H1 (cell line): ENCODE measurements around the gene CDK7. TPM values are rescaled to one million over a fixed set of nuclear protein-coding genes. Genes with fewer than 3 reads are reported as not detected.

Experiments
- CTCF ChIA-PET: fragments of 300-600 bp; sonication (Branson Sonifier 250); formaldehyde crosslinking; loops from one replicate; lab custom pipeline; 2021; ENCODE audit not compliant: partially characterized antibody; lab: Charles Lee
- POLR2A ChIA-PET: fragments of 300-600 bp; sonication (Branson Sonifier 250); formaldehyde crosslinking; loops from one replicate; lab custom pipeline; 2021; ENCODE audit warnings: inconsistent platforms; ENCODE audit not compliant: partially characterized antibody; lab: Charles Lee
- DNase-seq, 2 experiments: peaks; one replicate each; pipeline versions ENCODE4 v3.0.0 to v3.0.0-alpha.2; 2010 to 2022; ENCODE audit warnings: low spot score in 2 of 2, low read depth in 1 of 2, mixed read lengths in 1 of 2
- FAIRE-seq: peaks from 2 replicates; lab custom pipeline; 2011; peaks lifted over from hg19 to GRCh38; lab: Jason Lieb, UNC
- H2AFZ ChIP-seq: 2 replicates; pipeline ENCODE4 v1.8.1; 2012; ENCODE audit warnings: low read length, inconsistent platforms
- H2AK5ac ChIP-seq: 2 replicates; pipeline ENCODE4 v1.6.1; 2013; ENCODE audit warnings: low read depth, low read length
- H2BK120ac ChIP-seq: replicated peaks from 2 replicates; pipeline ENCODE3; 2013; ENCODE audit warnings: low read depth, low read length, inconsistent platforms
- H2BK12ac ChIP-seq: 2 replicates; pipeline ENCODE4 v1.6.1; 2013; ENCODE audit warnings: low read depth, low read length
- H2BK15ac ChIP-seq: 2 replicates; pipeline ENCODE4 v1.6.1; 2013; ENCODE audit warnings: low read length
- H2BK20ac ChIP-seq: 2 replicates; pipeline ENCODE4 v1.6.1; 2013; ENCODE audit warnings: low read length
- H2BK5ac ChIP-seq: 2 replicates; pipeline ENCODE4 v1.6.1; 2013; ENCODE audit warnings: low read depth, low read length
- H3K14ac ChIP-seq: 2 replicates; pipeline ENCODE4 v1.6.1; 2013; ENCODE audit warnings: inconsistent platforms; ENCODE audit not compliant: insufficient read length
- H3K18ac ChIP-seq: 2 replicates; pipeline ENCODE4 v1.6.1; 2013; ENCODE audit warnings: low read length; ENCODE audit errors: extremely low read depth
- H3K23ac ChIP-seq: 2 replicates; pipeline ENCODE4 v1.6.1; 2013; ENCODE audit warnings: inconsistent platforms; ENCODE audit not compliant: insufficient read length
- H3K23me2 ChIP-seq: 2 replicates; pipeline ENCODE4 v1.6.1; 2013; ENCODE audit warnings: low read depth, low read length
- H3K27ac ChIP-seq: 2 replicates; pipeline ENCODE4 v1.6.1; 2011; ENCODE audit warnings: low read depth, low read length, inconsistent platforms
- H3K27me3 ChIP-seq, 4 experiments: replicated peaks in 1 of 4; 1 replicate in 1 of 4; 2 replicates in 3 of 4; pipeline versions ENCODE4 v1.6.1 to v1.8.1; 2011 to 2013; ENCODE audit warnings: low read length in 3 of 4, mild to moderate bottlenecking in 3 of 4, inconsistent platforms in 2 of 4, mixed read lengths in 2 of 4, moderate library complexity in 1 of 4; ENCODE audit not compliant: control insufficient read depth in 3 of 4, insufficient read depth in 3 of 4; ENCODE audit errors: extremely low read depth in 1 of 4
- H3K36me3 ChIP-seq, 4 experiments: 2 replicates each; pipeline versions ENCODE4 v1.6.1 to v1.8.1; 2011 to 2013; ENCODE audit warnings: mild to moderate bottlenecking in 4 of 4, low read length in 3 of 4, moderate library complexity in 2 of 4, control low read depth in 1 of 4, inconsistent platforms in 1 of 4; ENCODE audit not compliant: insufficient read depth in 4 of 4, control insufficient read depth in 2 of 4
- H3K4ac ChIP-seq: replicated peaks from 2 replicates; pipeline ENCODE3; 2013; ENCODE audit warnings: low read length, low read depth, mixed read lengths, inconsistent platforms; ENCODE audit not compliant: insufficient read length
- H3K4me1 ChIP-seq, 4 experiments: replicated peaks in 1 of 4; 1 replicate in 1 of 4; 2 replicates in 3 of 4; pipeline versions ENCODE4 v1.6.1 to v1.8.1; 2011 to 2013; ENCODE audit warnings: low read length in 3 of 4, inconsistent platforms in 2 of 4, mixed read lengths in 1 of 4; ENCODE audit not compliant: insufficient read depth in 4 of 4, control insufficient read depth in 3 of 4
- H3K4me2 ChIP-seq, 2 experiments: 2 replicates each; pipeline versions ENCODE4 v1.6.1 to v1.8.1; 2011 to 2013; ENCODE audit warnings: low read depth in 2 of 2, low read length in 2 of 2, control low read depth in 1 of 2, inconsistent platforms in 1 of 2, mild to moderate bottlenecking in 1 of 2; ENCODE audit not compliant: insufficient read depth in 1 of 2
- H3K4me3 ChIP-seq, 4 experiments: fragments of 200-600, 300-600 bp in 1 of 4; sonication (generic), shearing (Covaris generic), sonication (Bioruptor Twin) in 1 of 4; 2 replicates each; pipeline versions ENCODE4 v1.5.1 to v1.8.1; 2011 to 2016; ENCODE audit warnings: low read length in 4 of 4, low read depth in 3 of 4, control low read depth in 2 of 4, inconsistent platforms in 2 of 4, mild to moderate bottlenecking in 2 of 4, mixed read lengths in 1 of 4, moderate library complexity in 1 of 4; ENCODE audit not compliant: insufficient read depth in 2 of 4; ENCODE audit errors: extremely low read depth in 1 of 4
- H3K56ac ChIP-seq: replicated peaks from 2 replicates; pipeline ENCODE3; 2013; ENCODE audit warnings: low read depth, mild to moderate bottlenecking, mixed read lengths, low read length, inconsistent platforms; ENCODE audit not compliant: insufficient read length
- H3K79me1 ChIP-seq: 2 replicates; pipeline ENCODE4 v1.6.1; 2013; ENCODE audit warnings: low read depth, low read length, control low read depth
- H3K79me2 ChIP-seq, 2 experiments: 2 replicates each; pipeline versions ENCODE4 v1.6.1 to v1.8.1; 2012 to 2013; ENCODE audit warnings: low read length in 2 of 2, mild to moderate bottlenecking in 2 of 2, inconsistent platforms in 1 of 2; ENCODE audit not compliant: insufficient read depth in 2 of 2, control insufficient read depth in 1 of 2
- H3K9ac ChIP-seq, 4 experiments: replicated peaks in 1 of 4; 1 replicate in 1 of 4; 2 replicates in 3 of 4; pipeline versions ENCODE4 v1.6.1 to v1.8.1; 2011 to 2013; ENCODE audit warnings: low read depth in 3 of 4, low read length in 3 of 4, control low read depth in 2 of 4, mild to moderate bottlenecking in 2 of 4, moderate library complexity in 2 of 4, inconsistent platforms in 1 of 4; ENCODE audit errors: extremely low read depth in 1 of 4
- H3K9me3 ChIP-seq, 2 experiments: 2 replicates each; pipeline versions ENCODE4 v1.6.1 to v1.8.1; 2012 to 2013; ENCODE audit warnings: mild to moderate bottlenecking in 2 of 2, moderate library complexity in 2 of 2, control low read depth in 1 of 2, inconsistent platforms in 1 of 2, low read depth in 1 of 2, low read length in 1 of 2, mixed read lengths in 1 of 2; ENCODE audit not compliant: insufficient read depth in 2 of 2
- H4K20me1 ChIP-seq, 2 experiments: replicated peaks in 1 of 2; 2 replicates each; pipeline versions ENCODE3 to v1.8.1; 2011 to 2013; ENCODE audit warnings: inconsistent platforms in 2 of 2, low read length in 2 of 2, mild to moderate bottlenecking in 1 of 2; ENCODE audit not compliant: insufficient read depth in 2 of 2, control insufficient read depth in 1 of 2
- H4K5ac ChIP-seq: 2 replicates; pipeline ENCODE4 v1.6.1; 2013; ENCODE audit warnings: low read length, low read depth, mixed read lengths, inconsistent platforms; ENCODE audit not compliant: insufficient read length
- H4K8ac ChIP-seq: 2 replicates; pipeline ENCODE4 v1.8.0; 2013; ENCODE audit warnings: mild to moderate bottlenecking, moderate library complexity, low read length, inconsistent platforms; ENCODE audit not compliant: insufficient read depth; ENCODE audit errors: extremely low read depth
- H4K91ac ChIP-seq: replicated peaks from 2 replicates; pipeline ENCODE3; 2013; ENCODE audit warnings: low read length, mixed read lengths, inconsistent platforms; ENCODE audit not compliant: insufficient read length
- BRCA1 ChIP-seq: IDR thresholded peaks from 2 replicates; pipeline ENCODE4 v1.6.1; 2012; ENCODE audit warnings: low read depth, low read length, improper control_type of control experiment
- EGR1 ChIP-seq: IDR thresholded peaks from 2 replicates; pipeline ENCODE4 v1.6.1; 2011; ENCODE audit warnings: low read depth, low read length, borderline replicate concordance
- JUN ChIP-seq: IDR thresholded peaks from 2 replicates; pipeline ENCODE4 v1.6.1; 2011; ENCODE audit warnings: low read depth, mild to moderate bottlenecking, improper control_type of control experiment, low read length
- KDM1A ChIP-seq: fragments of 200-600, 300-600 bp; sonication (generic); IDR thresholded peaks from 2 replicates; pipeline ENCODE4 v1.7.1; 2016; ENCODE audit warnings: mild to moderate bottlenecking, low read length, borderline replicate concordance
- RBBP5 ChIP-seq: IDR thresholded peaks from 2 replicates; pipeline ENCODE4 v1.7.1; 2012; ENCODE audit warnings: low read depth, mild to moderate bottlenecking, inconsistent platforms, low read length, moderate library complexity, borderline replicate concordance
- SIRT6 ChIP-seq: IDR thresholded peaks from one replicate; pipeline ENCODE4 v1.7.1; 2012; ENCODE audit warnings: low read length, inconsistent platforms
- SP2 ChIP-seq: IDR thresholded peaks from 2 replicates; pipeline ENCODE4 v1.6.1; 2012; ENCODE audit warnings: mild to moderate bottlenecking, low read length, inconsistent platforms
- TBP ChIP-seq: IDR thresholded peaks from 2 replicates; pipeline ENCODE4 v1.6.1; 2011; ENCODE audit warnings: low read depth, low read length, improper control_type of control experiment
- TEAD4 ChIP-seq: IDR thresholded peaks from 2 replicates; pipeline ENCODE4 v1.6.1; 2012; ENCODE audit warnings: low read depth, low read length, inconsistent platforms, mixed read lengths
- WGBS, 2 experiments: shearing (Covaris generic) in 1 of 2; methylation state at CpG; one replicate each; pipeline versions ENCODE4 v1.1.6 to v1.1.7; 2013 to 2015; ENCODE audit warnings: low lambda C conversion rate in 2 of 2, mixed read lengths in 2 of 2, inconsistent platforms in 1 of 2, low coverage in 1 of 2, missing lambda C conversion rate in 1 of 2; ENCODE audit not compliant: insufficient replicate concordance in 2 of 2, insufficient coverage in 1 of 2, insufficient read length in 1 of 2; ENCODE audit errors: extremely low coverage in 1 of 2, missing lambda C conversion rate in 1 of 2; 5-methylcytosine and 5-hydroxymethylcytosine counted together
- polyA plus RNA-seq, 7 experiments: library from polyadenylated mRNA; depleted of rRNA in 3 of 7; stranded (reverse) in 5 of 7; unstranded in 2 of 7; fragments of >200 nt in 5 of 7; fragments of 200-250 nt in 2 of 7; gene quantifications; 1 replicate in 5 of 7; 2 replicates in 1 of 7; 4 replicates in 1 of 7; pipeline versions ENCODE4 v1.2.1 to v1.2.3, GENCODE V29; 2011 to 2013; ENCODE audit warnings: missing spikeins in 2 of 7, mixed read lengths in 2 of 7
- total RNA-seq: library from RNA; stranded (reverse); fragmentation: NEBNext Ultra II Directional; extraction: Animal tissue kit (Norgen Biotek cat#: 25700); gene quantifications from 2 replicates; pipeline ENCODE4 v1.2.1, GENCODE V29; 2021

Gene CDK7
- total and polyA plus RNA-seq, 2 of the 8 experiments (the other 6 are each of a cell fraction or from before 2014, with no cell fraction given) = 39.9 to 63.4 TPM

DNA sequence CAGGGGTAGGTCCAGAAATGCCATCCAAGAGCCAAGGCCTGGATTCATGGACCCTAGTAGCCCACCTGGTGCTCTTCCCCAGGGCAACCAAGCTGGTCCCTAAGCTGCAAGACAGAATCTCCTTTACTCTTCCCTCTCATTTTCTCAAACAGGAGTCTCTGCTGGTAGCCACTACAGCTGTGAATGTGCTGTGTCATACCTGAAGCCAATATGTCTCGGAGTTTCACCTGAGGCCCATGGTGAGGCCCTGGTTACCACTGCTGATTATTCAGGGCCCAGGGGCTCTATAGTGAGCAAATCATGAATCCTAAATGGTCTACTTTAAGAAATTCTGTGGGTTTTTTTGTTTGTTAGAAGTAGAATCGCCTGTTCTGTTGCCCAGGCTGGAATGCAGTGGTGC lies 15.9 kb downstream of the CDK7 start:
- POLR2A ChIA-PET = interaction anchor here (0.8 to 1.8 kb wide), 4 partner anchors 8 to 16 kb away, joined by 3 to 5 read pairs (median 4); partner anchors contain the start of gene CDK7
- no peaks in the 10 kb centered on the region for H3K23me2 ChIP-seq
- no peak overlapping the region for H2AFZ ChIP-seq
- no peak overlapping the region for H3K4me3 ChIP-seq
- H3K56ac ChIP-seq = no peak overlapping the region
- H3K27me3 ChIP-seq = no peaks in the 10 kb centered on the region
- WGBS, 2 experiments = 86% methylated on average over 2 of the region's 2 CpGs; no CpG with 5 or more reads in 1 of the 2 experiments
- CTCF ChIA-PET = interaction anchor here (0.6 kb wide), 1 partner anchor 84 kb away, joined by 5 read pairs; no protein-coding TSS in a partner anchor
- no peak for FAIRE-seq
- H2BK12ac ChIP-seq = no peak overlapping the region
- H3K79me1 ChIP-seq = peaks cover 5% of the 10 kb centered on the region; the same call in 1 of the 2 replicates
- no peak overlapping the region for H2BK120ac ChIP-seq
- H2BK5ac ChIP-seq = no peak overlapping the region
- TF ChIP-seq SP2 (no peak), BRCA1 (no peak), SIRT6 (no peak), TBP (no peak), RBBP5 (no peak), EGR1 (no peak), JUN (no peak), TEAD4 (no peak), KDM1A (no peak)
- H3K9ac ChIP-seq = no peak overlapping the region
- no peak overlapping the region for H3K18ac ChIP-seq
- DNase-seq = no peak
- no peak overlapping the region for H2AK5ac ChIP-seq
- H3K4ac ChIP-seq = no peak overlapping the region
- peaks cover 1 to 6% of the 10 kb centered on the region in 2 experiments for H4K20me1 ChIP-seq
- no peak overlapping the region for H2BK15ac ChIP-seq
- H3K36me3 ChIP-seq = peaks cover 0 to 3% (median under 1%) of the 10 kb centered on the region in 4 experiments; a peak in 2 of 8 replicates
- no peak overlapping the region for H4K5ac ChIP-seq
- H3K9me3 ChIP-seq = no peaks in the 10 kb centered on the region
- no peaks in the 10 kb centered on the region for H3K4me1 ChIP-seq
- H4K91ac ChIP-seq = no peak overlapping the region
- H3K23ac ChIP-seq = no peak overlapping the region
- peaks cover 5 to 61% of the 10 kb centered on the region in 2 experiments for H3K79me2 ChIP-seq
- no peak overlapping the region for H4K8ac ChIP-seq
- H2BK20ac ChIP-seq = no peak overlapping the region
- H3K4me2 ChIP-seq = no peak overlapping the region; a peak in 1 of 4 replicates
- H3K27ac ChIP-seq = no peak overlapping the region; the same call in 1 of the 2 replicates
- no peak overlapping the region for H3K14ac ChIP-seq
